Testis (tissue), 3 donors: ENCODE data around the gene PSMG1. TPM values are rescaled to one million over a fixed set of nuclear protein-coding genes. Genes with fewer than 3 reads are reported as not detected.

Source experiments
- DNase-seq: peaks from one replicate; pipeline ENCODE4 v3.0.0-alpha.2; 2019
- H3K27ac ChIP-seq, 2 donors: fragments of 200-600 bp; sonication (generic); one replicate each; pipeline ENCODE4 v1.5.1; 2019
- H3K27me3 ChIP-seq: fragments of 200-600 bp; sonication (generic); one replicate; pipeline ENCODE4 v1.5.1; 2019
- H3K36me3 ChIP-seq: fragments of 200-600 bp; sonication (generic); one replicate; pipeline ENCODE4 v1.5.1; 2017; ENCODE audit warnings: low read depth; ENCODE audit errors: missing control alignments
- H3K4me1 ChIP-seq: fragments of 200-600 bp; sonication (generic); one replicate; pipeline ENCODE4 v1.5.1; 2019
- H3K4me3 ChIP-seq, 2 donors: fragments of 200-600 bp; sonication (generic); one replicate each; pipeline ENCODE4 v1.5.1; 2017 to 2019
- H3K9me3 ChIP-seq: fragments of 200-600 bp; sonication (generic); one replicate; pipeline ENCODE4 v1.5.1; 2017
- CTCF ChIP-seq, 3 experiments: fragments of 450-650 bp in 2 of 3; fragments of 200-600 bp in 1 of 3; sonication (generic) in 1 of 3; IDR thresholded peaks; one replicate each; pipeline ENCODE4 v1.5.1; 2016 to 2019; ENCODE audit warnings: antibody characterized with exemption in 3 of 3, mild to moderate bottlenecking in 2 of 3, moderate library complexity in 1 of 3
- POLR2A ChIP-seq: fragments of 450-650 bp; IDR thresholded peaks from one replicate; pipeline ENCODE4 v1.6.1; 2017; ENCODE audit warnings: antibody characterized with exemption, mild to moderate bottlenecking, moderate library complexity
- WGBS, 2 donors: methylation state at CpG; one replicate each; pipeline ENCODE4 v1.1.5; 2018; 5-methylcytosine and 5-hydroxymethylcytosine counted together
- intact Hi-C: fragments of 100-400 bp; cut with DNase I; formaldehyde crosslinking; loops from one replicate; pipeline ENCODE4 v1.15.1; 2023; ENCODE audit warnings: low total_unique reads
- polyA plus RNA-seq: library from polyadenylated mRNA; stranded (reverse); fragments of 350-450 nt; fragmentation: Illumina TruSeq; extraction: RNeasy Lipid Tissue Mini Kit (QIAGEN cat#74804); gene quantifications from one replicate; pipeline ENCODE4 v1.2.3, GENCODE V29; 2014; ENCODE audit warnings: low read depth, low replicate concordance; ENCODE audit not compliant: insufficient read depth
- total RNA-seq, 2 donors: library from RNA; depleted of rRNA; stranded (reverse); fragments of >200 nt; gene quantifications; one replicate each; pipeline ENCODE4 v1.2.3, GENCODE V29; 2016

The PSMG1 gene
- total and polyA plus RNA-seq, 3 donors from 2014 or later: 95.4 to 463 (median 113) TPM

GRCh38 chr21:39216290-39216689, 33.0 kb upstream of the PSMG1 start:
- no peak for DNase-seq
- intact Hi-C loops: no loop called here
- H3K4me3 ChIP-seq: no peak overlapping the region
- 60 to 75% methylated on average over 2 of the region's 2 CpGs for WGBS, 2 donors
- no peak for TF ChIP-seq POLR2A
- no peak for TF ChIP-seq CTCF (IDR thresholded peaks at IDR 0.05)
- no peaks in the 10 kb centered on the region for H3K36me3 ChIP-seq
- no peaks in the 10 kb centered on the region for H3K9me3 ChIP-seq
- H3K4me1 ChIP-seq: peaks cover 8% of the 10 kb centered on the region
- H3K27me3 ChIP-seq: no peaks in the 10 kb centered on the region
- no peak overlapping the region for H3K27ac ChIP-seq

GRCh38 chr21:39215078-39215477, 31.8 kb upstream of the PSMG1 start:
- Histone ChIP-seq H3K27me3 (no peaks in the 10 kb centered on the region), H3K27ac (no peak overlapping the region), H3K36me3 (no peaks in the 10 kb centered on the region), H3K4me3 (no peak overlapping the region), H3K9me3 (no peaks in the 10 kb centered on the region), H3K4me1 (peaks cover 2% of the 10 kb centered on the region)
- DNase-seq: no peak
- 92 to 97% methylated on average over 7 of the region's 7 CpGs for WGBS, 2 donors
- intact Hi-C loops: no loop called here
- TF ChIP-seq CTCF (IDR thresholded peaks at IDR 0.05) (no peak), POLR2A (no peak)

- no peak for DNase-seq
- H3K27ac ChIP-seq: no peak overlapping the region
Observed at GRCh38 chr21:39209334-39209688, 26.1 kb upstream of the PSMG1 start.

GRCh38 chr21:39208624-39209333, 25.5 kb upstream of the PSMG1 start:
- H3K9me3 ChIP-seq: no peaks in the 10 kb centered on the region
- 89% methylated on average over 6 of the region's 6 CpGs for WGBS, 2 donors
- H3K27ac ChIP-seq: no peak overlapping the region
- H3K4me3 ChIP-seq: no peak overlapping the region
- intact Hi-C loops: no loop called here
- DNase-seq: no peak
- no peaks in the 10 kb centered on the region for H3K27me3 ChIP-seq
- no peaks in the 10 kb centered on the region for H3K36me3 ChIP-seq
- TF ChIP-seq CTCF (IDR thresholded peaks at IDR 0.05): no peak
- no peak for TF ChIP-seq POLR2A
- no peaks in the 10 kb centered on the region for H3K4me1 ChIP-seq

More at GRCh38 chr21:39209334-39209688, 26.1 kb upstream of the PSMG1 start:
- WGBS, 2 donors: 75 to 80% methylated on average over 2 of the region's 2 CpGs
- H3K4me1 ChIP-seq: no peaks in the 10 kb centered on the region
- intact Hi-C loops: no loop called here
- no peak for TF ChIP-seq CTCF (IDR thresholded peaks at IDR 0.05)
- TF ChIP-seq POLR2A: no peak
- H3K36me3 ChIP-seq: no peaks in the 10 kb centered on the region
- no peaks in the 10 kb centered on the region for H3K9me3 ChIP-seq
- H3K4me3 ChIP-seq: no peak overlapping the region
- H3K27me3 ChIP-seq: no peaks in the 10 kb centered on the region

- Histone ChIP-seq H3K36me3 (no peaks in the 10 kb centered on the region), H3K27me3 (no peaks in the 10 kb centered on the region), H3K9me3 (no peaks in the 10 kb centered on the region), H3K27ac (no peak overlapping the region), H3K4me3 (no peak overlapping the region), H3K4me1 (no peaks in the 10 kb centered on the region)
- intact Hi-C loops: no loop called here
- DNase-seq: no peak
- WGBS, 2 donors: 94 to 100% methylated on average over 1 of the region's 1 CpG
- TF ChIP-seq CTCF (IDR thresholded peaks at IDR 0.05): peak in 1 of 3 experiments; percentile 31
- no peak for TF ChIP-seq POLR2A
Observed at GRCh38 chr21:39204134-39204533, 20.9 kb upstream of the PSMG1 start.
